ENCODE data around the gene GALNT18.

Gene GALNT18

DNA sequence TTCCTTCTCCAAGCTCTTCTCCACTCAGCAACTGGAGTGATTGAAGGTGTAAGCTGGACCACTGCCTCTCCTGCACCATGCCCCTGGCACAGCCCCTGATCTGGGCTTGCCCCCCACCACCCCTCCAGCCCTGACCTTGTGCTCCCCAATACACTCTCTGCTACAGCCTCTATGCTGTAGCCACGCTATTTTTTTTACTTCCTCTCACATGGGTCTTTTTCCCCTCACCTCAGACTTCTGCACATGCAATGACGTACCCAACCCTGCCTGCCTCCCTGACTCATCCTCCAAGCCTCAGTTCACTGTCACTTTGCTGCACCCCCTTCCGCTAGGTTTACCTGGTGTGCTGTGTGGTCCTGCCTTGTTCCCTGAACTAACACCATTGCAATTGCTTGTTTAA is 277.8 kb downstream of the GALNT18 start:
- Histone ChIP-seq H3K9me3 (ENCODE audit: control insufficient read depth, low read length) (no peaks in the 10 kb centered on the region), H3K4me3 (ENCODE audit: low read length) (no peak overlapping the region), H3K9ac (ENCODE audit: low read length) (no peak overlapping the region), H3K36me3 (ENCODE audit: control insufficient read depth, insufficient read depth, low read length, severe bottlenecking) (no peaks in the 10 kb centered on the region), H3K4me1 (ENCODE audit: control insufficient read depth, insufficient read depth, low read length) (peaks cover 7% of the 10 kb centered on the region), H3K27me3 (replicated peaks; ENCODE audit: control insufficient read depth, insufficient read depth, low read length) (peaks cover 29% of the 10 kb centered on the region)
- DNase-seq (ENCODE audit: low read depth): no peak

DNA sequence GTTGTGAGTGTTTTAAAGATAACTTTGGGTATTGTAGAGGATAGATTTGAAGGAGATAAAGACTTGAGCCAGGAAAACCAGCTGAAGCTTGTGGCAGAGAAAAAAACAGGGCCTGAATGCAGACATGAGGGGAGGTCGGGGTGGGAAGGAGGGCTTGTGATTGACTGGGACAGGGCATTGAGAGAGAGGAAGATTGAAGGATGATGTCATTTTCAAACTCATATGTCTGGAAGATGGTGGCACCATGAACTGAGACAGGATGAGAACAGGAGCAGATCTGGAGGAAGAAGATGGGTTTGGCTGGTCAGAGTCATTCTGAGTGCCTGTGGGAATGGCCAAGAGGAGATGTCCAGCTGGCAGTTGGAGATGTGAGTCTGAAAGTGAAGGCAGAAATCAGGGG is 283.5 kb downstream of the GALNT18 start:
- Histone ChIP-seq H3K27me3 (replicated peaks; ENCODE audit: control insufficient read depth, insufficient read depth, low read length) (peaks cover 8% of the 10 kb centered on the region), H3K36me3 (ENCODE audit: control insufficient read depth, insufficient read depth, low read length, severe bottlenecking) (no peaks in the 10 kb centered on the region), H3K4me3 (ENCODE audit: low read length) (no peak overlapping the region), H3K4me1 (ENCODE audit: control insufficient read depth, insufficient read depth, low read length) (no peaks in the 10 kb centered on the region), H3K9me3 (ENCODE audit: control insufficient read depth, low read length) (no peaks in the 10 kb centered on the region), H3K9ac (ENCODE audit: low read length) (no peak overlapping the region)
- DNase-seq (ENCODE audit: low read depth): no peak

DNA sequence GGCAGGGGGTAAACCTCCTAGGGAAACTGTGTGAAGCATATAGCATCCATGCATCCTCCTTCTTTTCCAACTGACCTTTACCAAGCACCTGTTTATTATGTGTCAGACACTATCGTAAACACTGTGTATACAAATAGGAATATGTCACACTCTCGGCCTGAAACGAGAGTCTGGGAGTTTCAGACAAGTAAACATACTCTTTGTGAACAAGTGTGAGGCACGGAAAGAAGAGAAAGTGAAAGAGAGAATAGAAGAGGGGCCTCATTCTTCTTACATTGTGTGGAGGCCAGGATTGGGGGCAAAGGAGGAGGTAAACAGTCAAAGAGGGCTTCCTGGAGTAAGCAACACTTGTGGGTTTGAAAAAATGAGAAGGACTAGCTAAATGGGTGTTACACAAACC is 285.1 kb downstream of the GALNT18 start:
- Histone ChIP-seq H3K9ac (ENCODE audit: low read length) (no peak overlapping the region), H3K4me1 (ENCODE audit: control insufficient read depth, insufficient read depth, low read length) (no peaks in the 10 kb centered on the region), H3K36me3 (ENCODE audit: control insufficient read depth, insufficient read depth, low read length, severe bottlenecking) (no peaks in the 10 kb centered on the region), H3K4me3 (ENCODE audit: low read length) (no peak overlapping the region), H3K27me3 (replicated peaks; ENCODE audit: control insufficient read depth, insufficient read depth, low read length) (peaks cover 8% of the 10 kb centered on the region), H3K9me3 (ENCODE audit: control insufficient read depth, low read length) (no peaks in the 10 kb centered on the region)
- DNase-seq (ENCODE audit: low read depth): no peak

DNA sequence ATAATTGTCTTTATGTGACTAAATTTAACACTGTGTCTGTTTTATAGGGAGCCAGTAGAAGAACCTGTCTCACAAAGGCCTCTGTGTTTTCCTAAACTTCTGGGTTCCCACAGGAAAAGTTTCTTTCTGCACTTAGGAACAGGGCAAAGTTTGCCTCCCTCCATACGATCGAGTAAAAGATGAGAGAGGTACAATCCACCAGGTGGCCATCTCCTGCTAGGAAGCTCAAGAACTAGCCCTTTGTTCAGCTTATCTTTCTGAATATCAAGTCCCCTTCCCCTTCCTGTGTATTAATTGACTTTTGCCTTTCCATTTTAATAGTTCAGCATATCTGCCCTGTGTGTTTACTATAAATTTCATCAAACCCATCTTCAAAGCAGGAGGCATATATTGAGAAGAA is 286.8 kb downstream of the GALNT18 start:
- no peaks in the 10 kb centered on the region for H3K36me3 ChIP-seq (ENCODE audit: control insufficient read depth, insufficient read depth, low read length, severe bottlenecking)
- no peak overlapping the region for H3K4me3 ChIP-seq (ENCODE audit: low read length)
- no peaks in the 10 kb centered on the region for H3K4me1 ChIP-seq (ENCODE audit: control insufficient read depth, insufficient read depth, low read length)
- H3K9me3 ChIP-seq (ENCODE audit: control insufficient read depth, low read length): no peaks in the 10 kb centered on the region
- H3K27me3 ChIP-seq (replicated peaks; ENCODE audit: control insufficient read depth, insufficient read depth, low read length): peaks cover 8% of the 10 kb centered on the region
- no peak overlapping the region for H3K9ac ChIP-seq (ENCODE audit: low read length)
- no peak for DNase-seq (ENCODE audit: low read depth)

DNA sequence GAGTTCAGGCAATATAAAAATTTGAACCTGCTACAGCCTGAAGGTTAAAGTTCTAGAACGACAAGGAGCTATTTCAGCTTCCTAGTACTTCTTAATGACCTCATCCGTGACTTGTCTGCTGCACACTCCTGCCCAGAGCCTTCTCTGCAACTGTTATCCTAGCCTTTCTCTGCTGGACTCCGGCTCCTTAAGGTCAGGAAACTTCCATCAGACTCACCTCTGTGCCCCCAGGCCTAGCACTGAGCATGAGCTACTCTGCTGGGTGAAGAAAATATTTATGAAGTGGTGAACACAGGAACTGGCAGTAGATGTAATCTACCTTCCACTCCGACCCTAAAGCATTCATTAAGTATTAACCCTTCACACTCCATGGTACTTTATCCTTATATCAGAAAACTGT is 287.2 kb downstream of the GALNT18 start:
- H3K36me3 ChIP-seq (ENCODE audit: control insufficient read depth, insufficient read depth, low read length, severe bottlenecking): no peaks in the 10 kb centered on the region
- peaks cover 4% of the 10 kb centered on the region for H3K27me3 ChIP-seq (replicated peaks; ENCODE audit: control insufficient read depth, insufficient read depth, low read length)
- H3K9me3 ChIP-seq (ENCODE audit: control insufficient read depth, low read length): no peaks in the 10 kb centered on the region
- DNase-seq (ENCODE audit: low read depth): no peak
- no peak overlapping the region for H3K4me3 ChIP-seq (ENCODE audit: low read length)
- no peaks in the 10 kb centered on the region for H3K4me1 ChIP-seq (ENCODE audit: control insufficient read depth, insufficient read depth, low read length)
- H3K9ac ChIP-seq (ENCODE audit: low read length): no peak overlapping the region

DNA sequence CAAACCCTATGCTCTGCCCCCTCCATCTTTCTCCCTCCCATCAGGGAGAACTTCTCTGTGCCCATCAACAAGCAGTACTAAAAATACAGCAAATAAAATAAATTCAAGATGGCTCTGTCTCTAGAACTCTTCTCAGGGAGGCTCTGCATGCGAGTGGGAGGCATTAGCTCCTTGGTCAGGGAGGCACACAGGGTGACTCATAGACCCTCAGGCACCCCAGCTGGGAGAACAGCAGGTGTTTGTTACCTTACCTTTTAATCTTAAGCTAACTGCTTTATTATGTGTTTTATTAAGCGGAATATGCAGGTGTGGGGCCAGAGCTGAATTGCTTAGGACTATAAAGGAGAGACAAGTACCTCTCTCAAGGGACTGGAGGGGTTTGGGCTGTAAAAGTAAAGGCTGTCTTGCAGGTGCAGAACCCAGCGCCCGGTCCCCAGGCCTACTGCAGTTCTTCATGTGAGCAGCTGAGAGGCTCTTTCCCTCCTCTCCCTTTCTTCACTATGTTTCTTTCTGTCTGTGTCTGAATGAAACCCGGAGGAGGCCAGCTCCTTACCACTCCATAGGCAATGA is 289.6 kb downstream of the GALNT18 start:
- Histone ChIP-seq H3K4me3 (ENCODE audit: low read length) (no peak overlapping the region), H3K36me3 (ENCODE audit: control insufficient read depth, insufficient read depth, low read length, severe bottlenecking) (no peaks in the 10 kb centered on the region), H3K4me1 (ENCODE audit: control insufficient read depth, insufficient read depth, low read length) (no peaks in the 10 kb centered on the region), H3K9ac (ENCODE audit: low read length) (no peak overlapping the region), H3K27me3 (replicated peaks; ENCODE audit: control insufficient read depth, insufficient read depth, low read length) (no peaks in the 10 kb centered on the region), H3K9me3 (ENCODE audit: control insufficient read depth, low read length) (no peaks in the 10 kb centered on the region)
- DNase-seq (ENCODE audit: low read depth): no peak

DNA sequence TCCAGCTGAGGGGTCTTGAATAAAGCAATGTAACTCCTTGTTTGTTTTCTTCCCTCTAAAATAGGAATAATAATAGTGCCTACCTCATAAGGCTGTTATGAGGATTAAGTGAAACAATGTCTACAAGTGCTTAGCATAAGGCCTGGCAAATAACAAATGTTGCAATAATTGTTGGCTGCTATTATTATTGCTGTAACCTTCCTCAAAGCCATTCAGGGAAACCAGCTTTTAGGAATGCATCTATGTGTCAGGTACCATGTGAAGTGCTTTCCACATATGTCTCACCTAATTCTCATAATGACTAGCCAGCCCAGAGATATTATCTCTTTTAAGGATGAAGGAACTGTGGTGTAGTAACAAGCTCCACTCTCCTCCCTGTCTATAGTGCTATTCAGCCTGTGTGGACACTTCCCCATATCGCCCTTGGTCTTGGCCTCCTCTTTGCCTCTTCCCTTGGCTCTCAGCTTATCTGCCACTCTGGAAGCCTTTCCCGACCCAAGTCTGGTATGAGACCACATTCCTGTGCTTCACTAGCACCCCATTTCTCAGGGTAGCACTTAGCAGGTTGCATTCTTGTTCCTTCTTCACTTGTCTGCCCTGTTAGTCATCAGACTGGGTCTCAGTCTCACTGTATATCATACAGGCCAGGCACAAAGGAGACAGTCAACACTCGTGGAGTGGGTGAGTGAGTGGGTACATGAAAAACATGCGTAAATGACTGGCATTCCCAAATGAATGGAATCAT is 292.6 kb downstream of the GALNT18 start:
- no peaks in the 10 kb centered on the region for H3K36me3 ChIP-seq (ENCODE audit: control insufficient read depth, insufficient read depth, low read length, severe bottlenecking)
- H3K4me3 ChIP-seq (ENCODE audit: low read length): no peak overlapping the region
- H3K27me3 ChIP-seq (replicated peaks; ENCODE audit: control insufficient read depth, insufficient read depth, low read length): no peaks in the 10 kb centered on the region
- DNase-seq (ENCODE audit: low read depth): no peak
- no peak overlapping the region for H3K9ac ChIP-seq (ENCODE audit: low read length)
- H3K9me3 ChIP-seq (ENCODE audit: control insufficient read depth, low read length): no peaks in the 10 kb centered on the region
- H3K4me1 ChIP-seq (ENCODE audit: control insufficient read depth, insufficient read depth, low read length): no peaks in the 10 kb centered on the region

DNA sequence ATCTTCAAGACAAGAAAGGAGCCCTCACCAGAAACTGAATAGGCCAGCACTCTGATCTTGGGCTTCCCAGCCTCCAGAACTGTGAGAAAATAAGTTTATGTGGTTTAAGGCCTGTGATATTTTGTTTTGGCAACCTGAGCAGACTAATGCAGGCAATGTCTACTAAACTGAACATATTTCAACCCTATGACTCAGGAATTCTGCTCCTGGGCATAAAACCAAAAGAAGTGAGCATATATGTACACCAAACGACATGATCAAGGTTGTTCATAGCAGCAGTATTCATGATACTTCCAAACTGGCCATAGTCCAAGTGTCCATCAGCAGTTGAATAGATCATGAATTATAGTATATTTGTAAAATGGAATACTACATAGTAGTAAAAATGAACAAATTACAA is 297.7 kb downstream of the GALNT18 start:
- DNase-seq (ENCODE audit: low read depth): no peak
- Histone ChIP-seq H3K9ac (ENCODE audit: low read length) (no peak overlapping the region), H3K4me3 (ENCODE audit: low read length) (no peak overlapping the region), H3K4me1 (ENCODE audit: control insufficient read depth, insufficient read depth, low read length) (no peaks in the 10 kb centered on the region), H3K36me3 (ENCODE audit: control insufficient read depth, insufficient read depth, low read length, severe bottlenecking) (no peaks in the 10 kb centered on the region), H3K9me3 (ENCODE audit: control insufficient read depth, low read length) (peaks cover 9% of the 10 kb centered on the region), H3K27me3 (replicated peaks; ENCODE audit: control insufficient read depth, insufficient read depth, low read length) (peaks cover 5% of the 10 kb centered on the region)

DNA sequence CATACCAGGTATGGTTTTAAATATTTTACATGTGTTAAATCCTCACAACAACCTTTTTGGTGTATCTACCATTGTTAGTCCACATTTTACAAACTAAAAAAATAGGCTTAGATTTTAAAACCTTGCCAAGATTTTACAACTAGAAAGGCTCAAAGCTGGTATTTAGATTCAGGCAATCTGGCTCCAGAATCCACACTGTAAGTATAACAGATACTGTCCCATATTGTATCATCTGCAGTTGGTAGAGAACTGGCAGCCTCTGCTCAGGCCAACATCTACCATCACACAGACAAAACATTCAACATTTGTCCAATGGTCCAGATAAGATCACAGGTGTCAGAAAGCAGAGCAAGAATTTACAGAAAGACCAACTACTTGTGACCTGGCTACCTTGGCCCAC is 299.7 kb downstream of the GALNT18 start:
- Histone ChIP-seq H3K4me3 (ENCODE audit: low read length) (no peak overlapping the region), H3K36me3 (ENCODE audit: control insufficient read depth, insufficient read depth, low read length, severe bottlenecking) (no peaks in the 10 kb centered on the region)
- DNase-seq (ENCODE audit: low read depth): no peak

DNA sequence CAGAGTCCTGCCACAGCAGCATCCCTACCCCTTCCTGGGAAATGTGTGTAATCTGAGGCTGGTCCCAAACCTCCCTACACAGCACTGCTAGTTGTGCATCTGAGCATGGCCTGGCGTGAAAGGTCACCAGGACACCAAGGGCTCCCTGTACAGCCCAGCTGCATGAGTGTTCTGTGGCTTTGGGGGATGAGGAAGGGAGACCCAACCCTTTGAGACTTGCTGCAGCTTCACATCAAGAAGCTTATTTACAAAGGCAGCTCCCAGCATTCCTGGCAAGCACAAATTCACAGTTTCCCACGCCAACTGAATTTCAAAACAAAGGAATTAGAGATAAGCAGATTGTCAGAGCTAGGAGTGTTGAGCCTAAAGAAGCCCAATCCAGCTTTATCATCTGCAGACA is 301.0 kb downstream of the GALNT18 start:
- Histone ChIP-seq H3K9me3 (ENCODE audit: control insufficient read depth, low read length) (peaks cover 9% of the 10 kb centered on the region), H3K27me3 (replicated peaks; ENCODE audit: control insufficient read depth, insufficient read depth, low read length) (peaks cover 5% of the 10 kb centered on the region), H3K4me3 (ENCODE audit: low read length) (no peak overlapping the region), H3K4me1 (ENCODE audit: control insufficient read depth, insufficient read depth, low read length) (no peaks in the 10 kb centered on the region), H3K36me3 (ENCODE audit: control insufficient read depth, insufficient read depth, low read length, severe bottlenecking) (no peaks in the 10 kb centered on the region), H3K9ac (ENCODE audit: low read length) (no peak overlapping the region)
- no peak for DNase-seq (ENCODE audit: low read depth)

More for the DNA sequence above, 299.7 kb downstream of the GALNT18 start:
- H3K9me3 ChIP-seq (ENCODE audit: control insufficient read depth, low read length): peaks cover 9% of the 10 kb centered on the region
- no peaks in the 10 kb centered on the region for H3K4me1 ChIP-seq (ENCODE audit: control insufficient read depth, insufficient read depth, low read length)
- H3K27me3 ChIP-seq (replicated peaks; ENCODE audit: control insufficient read depth, insufficient read depth, low read length): peaks cover 5% of the 10 kb centered on the region
- H3K9ac ChIP-seq (ENCODE audit: low read length): no peak overlapping the region

DNA sequence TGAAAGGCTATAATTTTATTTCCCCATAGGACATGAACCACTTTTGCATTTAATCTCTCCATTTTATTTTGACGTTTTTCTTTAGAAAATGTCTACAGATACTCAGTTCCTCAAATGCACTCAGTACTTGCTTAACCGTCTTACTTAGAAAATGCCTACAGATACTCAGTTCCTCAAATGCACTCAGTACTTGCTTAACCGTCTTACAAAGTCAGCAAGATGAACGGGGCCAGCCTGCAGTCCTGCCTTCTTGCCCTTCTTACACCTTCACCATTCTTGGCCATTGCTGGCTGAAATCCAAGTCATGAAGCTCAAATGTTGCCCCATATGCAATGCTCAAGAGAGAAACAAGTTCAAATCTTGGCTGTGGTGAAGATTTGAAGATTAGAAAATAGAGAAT is 302.8 kb downstream of the GALNT18 start:
- Histone ChIP-seq H3K36me3 (ENCODE audit: control insufficient read depth, insufficient read depth, low read length, severe bottlenecking) (no peaks in the 10 kb centered on the region), H3K4me1 (ENCODE audit: control insufficient read depth, insufficient read depth, low read length) (peaks cover 4% of the 10 kb centered on the region), H3K4me3 (ENCODE audit: low read length) (no peak overlapping the region), H3K27me3 (replicated peaks; ENCODE audit: control insufficient read depth, insufficient read depth, low read length) (peaks cover 5% of the 10 kb centered on the region), H3K9ac (ENCODE audit: low read length) (no peak overlapping the region), H3K9me3 (ENCODE audit: control insufficient read depth, low read length) (peaks cover 9% of the 10 kb centered on the region)
- no peak for DNase-seq (ENCODE audit: low read depth)

DNA sequence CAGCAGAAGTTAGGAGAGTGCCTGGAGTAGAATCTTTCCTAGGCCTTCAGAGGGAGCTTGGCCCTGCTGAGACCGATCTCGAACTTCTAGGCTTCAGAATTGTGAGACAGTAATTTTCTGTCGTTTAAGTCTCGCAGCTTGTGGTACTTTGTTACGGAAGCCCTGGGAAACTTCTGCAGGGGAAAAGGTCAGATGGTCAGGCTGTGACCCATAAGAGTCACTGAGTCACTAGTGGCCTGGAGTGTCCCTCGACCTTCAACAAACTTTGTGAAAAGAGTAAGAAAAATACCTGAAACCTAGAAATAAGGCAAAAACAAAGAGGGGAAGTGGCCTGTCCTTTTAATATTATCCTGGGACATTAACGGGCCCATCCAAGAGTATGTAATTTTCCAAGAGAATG is 303.3 kb downstream of the GALNT18 start:
- H3K4me3 ChIP-seq (ENCODE audit: low read length): no peak overlapping the region
- peaks cover 9% of the 10 kb centered on the region for H3K9me3 ChIP-seq (ENCODE audit: control insufficient read depth, low read length)
- peaks cover 9% of the 10 kb centered on the region for H3K4me1 ChIP-seq (ENCODE audit: control insufficient read depth, insufficient read depth, low read length)
- no peak overlapping the region for H3K9ac ChIP-seq (ENCODE audit: low read length)
- no peaks in the 10 kb centered on the region for H3K36me3 ChIP-seq (ENCODE audit: control insufficient read depth, insufficient read depth, low read length, severe bottlenecking)
- peaks cover 5% of the 10 kb centered on the region for H3K27me3 ChIP-seq (replicated peaks; ENCODE audit: control insufficient read depth, insufficient read depth, low read length)
- no peak for DNase-seq (ENCODE audit: low read depth)
